MM.1S (cell line): Measurements from ENCODE around the gene DNAL4.

ENCODE experiments used
- CTCF ChIP-seq: fragments of 300-600 bp; sonication (generic); IDR thresholded peaks from 2 replicates; pipeline ENCODE4 v1.5.1; 2016; ENCODE audit warnings: antibody characterized with exemption, low read length, mixed read lengths
- EZH2 ChIP-seq: fragments of 300-600 bp; sonication (generic); optimal IDR thresholded peaks from 2 replicates; pipeline ENCODE3; 2017; ENCODE audit warnings: low read depth, mild to moderate bottlenecking, antibody characterized with exemption, low read length, mixed read lengths
- EZH2phosphoT487 ChIP-seq: fragments of 300-600 bp; sonication (generic); IDR thresholded peaks from 2 replicates; pipeline ENCODE4 v1.6.1; 2018; ENCODE audit warnings: antibody characterized with exemption, low read length

GRCh38 chr22:38757464-38757757, 36.5 kb downstream of the DNAL4 start:
- TF ChIP-seq CTCF (no peak), EZH2phosphoT487 (no peak), EZH2 (no peak)
